HepG2 (cell line): Measurements from ENCODE around the gene BRK1. TPM values are rescaled to one million over a fixed set of nuclear protein-coding genes. Genes with fewer than 3 reads are reported as not detected.

ENCODE experiments used
- BHLHE40 ChIP-seq: IDR thresholded peaks from 2 replicates; pipeline ENCODE4 v1.6.1; 2011; ENCODE audit warnings: low read length, improper control_type of control experiment
- FOXA1 ChIP-seq, 2 experiments: fragments of 450-650 bp in 1 of 2; sonication (generic) in 1 of 2; formaldehyde crosslinking in 1 of 2; IDR thresholded peaks; 2 replicates each; pipeline versions ENCODE4 v1.4.0 to v1.6.1; 2016 to 2020; ENCODE audit warnings: missing genetic modification reagents in 1 of 2
- IKZF1 ChIP-seq: fragments of 450-650 bp; IDR thresholded peaks from 2 replicates; pipeline ENCODE4 v1.7.1; 2016
- JUND ChIP-seq: sonication (generic); formaldehyde crosslinking; IDR thresholded peaks from 2 replicates; pipeline ENCODE4 v1.8.0; 2022; ENCODE audit warnings: mild to moderate bottlenecking, missing genetic modification reagents
- MYNN ChIP-seq: sonication (generic); formaldehyde crosslinking; IDR thresholded peaks from 2 replicates; pipeline ENCODE4 v1.4.0; 2020; ENCODE audit warnings: mild to moderate bottlenecking, low read depth, missing genetic modification reagents
- POLR2AphosphoS5 ChIP-seq: IDR thresholded peaks from 2 replicates; pipeline ENCODE4 v1.6.1; 2012; ENCODE audit warnings: low read depth, low read length
- ZFX ChIP-seq: sonication (generic); formaldehyde crosslinking; IDR thresholded peaks from 2 replicates; pipeline ENCODE4 v1.4.0; 2020; ENCODE audit warnings: mild to moderate bottlenecking, low read depth, missing genetic modification reagents, moderate library complexity
- ZNF546 ChIP-seq: sonication (generic); formaldehyde crosslinking; conservative IDR thresholded peaks from 2 replicates; pipeline ENCODE4 v1.8.1; 2023; ENCODE audit warnings: mild to moderate bottlenecking, missing genetic modification reagents
- ZNF556 ChIP-seq: sonication (generic); formaldehyde crosslinking; IDR thresholded peaks from 2 replicates; pipeline ENCODE4 v1.4.0; 2020; ENCODE audit warnings: mild to moderate bottlenecking, missing genetic modification reagents, borderline replicate concordance
- polyA plus RNA-seq, 8 experiments: library from polyadenylated mRNA; depleted of rRNA in 3 of 8; stranded (reverse) in 7 of 8; unstranded in 1 of 8; fragments of >200 nt; fragmentation: Illumina TruSeq in 4 of 8; extraction: Trizol in 4 of 8; gene quantifications; 2 replicates each; pipeline versions ENCODE4 v1.2.1 to v1.2.3, GENCODE V29; 2011 to 2016; ENCODE audit warnings: low read depth in 4 of 8, missing spikeins in 1 of 8, mixed read lengths in 1 of 8; ENCODE audit not compliant: insufficient read depth in 1 of 8
- total RNA-seq, 5 experiments: library from RNA; depleted of rRNA; stranded (reverse); fragments of >200 nt; fragmentation: Illumina TruSeq; extraction: Trizol; gene quantifications; 2 replicates each; pipeline ENCODE4 v1.2.3, GENCODE V29; 2016; ENCODE audit warnings: low read depth in 1 of 5
- TF ChIP-seq, protein P1 (sequence below): IDR thresholded peaks from 2 replicates; pipeline ENCODE4 v1.6.1; 2016; ENCODE audit warnings: low read depth, control low read depth
- TF ChIP-seq, protein P2 (sequence below): sonication (generic); formaldehyde crosslinking; IDR thresholded peaks from 2 replicates; pipeline ENCODE4 v1.4.0; 2020; ENCODE audit warnings: mild to moderate bottlenecking, missing genetic modification reagents
- TF ChIP-seq, protein P3 (sequence below): sonication (generic); formaldehyde crosslinking; IDR thresholded peaks from 2 replicates; pipeline ENCODE4 v1.8.1; 2023; ENCODE audit warnings: mild to moderate bottlenecking, missing genetic modification reagents
- TF ChIP-seq, protein P4 (sequence below): sonication (generic); formaldehyde crosslinking; IDR thresholded peaks from 2 replicates; pipeline ENCODE4 v1.4.0; 2020; ENCODE audit warnings: missing genetic modification reagents, borderline replicate concordance

The BRK1 gene
- total and polyA plus RNA-seq, 2 of the 13 experiments (the other 11 are each of a cell fraction or from before 2014, with no cell fraction given): 118 to 155 TPM

DNA sequence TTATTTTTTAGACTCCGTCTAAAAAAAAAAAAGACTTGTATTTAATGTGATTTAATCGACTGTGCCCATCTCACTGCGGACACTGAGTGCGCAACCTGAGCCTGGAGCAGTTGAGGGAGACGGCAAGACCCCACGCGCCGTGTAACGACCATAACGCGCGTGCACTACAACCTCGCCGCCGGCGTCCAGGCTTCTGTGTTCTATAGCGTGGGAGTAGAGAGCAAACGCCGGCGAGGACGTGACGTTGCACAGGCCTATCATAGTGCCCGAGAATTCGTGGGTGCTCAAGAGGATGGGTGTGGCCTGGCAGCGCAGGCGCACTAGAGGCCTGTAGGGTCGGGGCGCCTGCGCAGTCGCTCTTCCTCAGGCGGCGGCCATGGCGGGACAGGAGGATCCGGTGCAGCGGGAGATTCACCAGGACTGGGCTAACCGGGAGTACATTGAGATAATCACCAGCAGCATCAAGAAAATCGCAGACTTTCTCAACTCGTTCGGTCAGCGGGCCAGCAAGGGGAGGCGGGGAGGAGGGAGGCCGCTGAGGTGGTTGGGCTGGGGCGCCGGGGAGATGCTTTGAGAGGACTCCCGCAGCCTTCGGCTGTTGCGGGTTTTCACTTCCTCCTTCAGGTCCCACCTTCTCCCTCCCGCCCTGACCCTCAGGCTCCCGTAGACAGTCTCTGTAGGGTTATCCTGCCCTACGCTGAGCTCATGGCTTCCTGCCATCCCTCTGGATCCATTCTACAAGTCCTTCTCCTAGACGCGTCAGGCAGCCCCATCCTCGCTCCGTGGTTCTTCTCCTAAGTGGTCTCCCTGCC lies at the start of gene BRK1 (continued):
- TF ChIP-seq, protein P1, sequence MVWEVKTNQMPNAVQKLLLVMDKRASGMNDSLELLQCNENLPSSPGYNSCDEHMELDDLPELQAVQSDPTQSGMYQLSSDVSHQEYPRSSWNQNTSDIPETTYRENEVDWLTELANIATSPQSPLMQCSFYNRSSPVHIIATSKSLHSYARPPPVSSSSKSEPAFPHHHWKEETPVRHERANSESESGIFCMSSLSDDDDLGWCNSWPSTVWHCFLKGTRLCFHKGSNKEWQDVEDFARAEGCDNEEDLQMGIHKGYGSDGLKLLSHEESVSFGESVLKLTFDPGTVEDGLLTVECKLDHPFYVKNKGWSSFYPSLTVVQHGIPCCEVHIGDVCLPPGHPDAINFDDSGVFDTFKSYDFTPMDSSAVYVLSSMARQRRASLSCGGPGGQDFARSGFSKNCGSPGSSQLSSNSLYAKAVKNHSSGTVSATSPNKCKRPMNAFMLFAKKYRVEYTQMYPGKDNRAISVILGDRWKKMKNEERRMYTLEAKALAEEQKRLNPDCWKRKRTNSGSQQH (CRISPR knock-in tag): 0 out of 2 replicates have a peak, but pooled peaks have one; percentile 20
- no peak for TF ChIP-seq ZNF556
- no peak for TF ChIP-seq JUND (CRISPR knock-in tag)
- peak; percentile 83 for TF ChIP-seq ZFX (CRISPR knock-in tag)
- TF ChIP-seq ZNF546: no peak
- TF ChIP-seq IKZF1: no peak
- no peak for TF ChIP-seq MYNN (CRISPR knock-in tag)
- TF ChIP-seq FOXA1 (IDR thresholded peaks at IDR 0.05): no peak
- no peak for TF ChIP-seq FOXA1 (CRISPR knock-in tag; IDR thresholded peaks at IDR 0.05)
- TF ChIP-seq BHLHE40: no peak
- peak; percentile 99 for TF ChIP-seq POLR2AphosphoS5
- TF ChIP-seq, protein P2, sequence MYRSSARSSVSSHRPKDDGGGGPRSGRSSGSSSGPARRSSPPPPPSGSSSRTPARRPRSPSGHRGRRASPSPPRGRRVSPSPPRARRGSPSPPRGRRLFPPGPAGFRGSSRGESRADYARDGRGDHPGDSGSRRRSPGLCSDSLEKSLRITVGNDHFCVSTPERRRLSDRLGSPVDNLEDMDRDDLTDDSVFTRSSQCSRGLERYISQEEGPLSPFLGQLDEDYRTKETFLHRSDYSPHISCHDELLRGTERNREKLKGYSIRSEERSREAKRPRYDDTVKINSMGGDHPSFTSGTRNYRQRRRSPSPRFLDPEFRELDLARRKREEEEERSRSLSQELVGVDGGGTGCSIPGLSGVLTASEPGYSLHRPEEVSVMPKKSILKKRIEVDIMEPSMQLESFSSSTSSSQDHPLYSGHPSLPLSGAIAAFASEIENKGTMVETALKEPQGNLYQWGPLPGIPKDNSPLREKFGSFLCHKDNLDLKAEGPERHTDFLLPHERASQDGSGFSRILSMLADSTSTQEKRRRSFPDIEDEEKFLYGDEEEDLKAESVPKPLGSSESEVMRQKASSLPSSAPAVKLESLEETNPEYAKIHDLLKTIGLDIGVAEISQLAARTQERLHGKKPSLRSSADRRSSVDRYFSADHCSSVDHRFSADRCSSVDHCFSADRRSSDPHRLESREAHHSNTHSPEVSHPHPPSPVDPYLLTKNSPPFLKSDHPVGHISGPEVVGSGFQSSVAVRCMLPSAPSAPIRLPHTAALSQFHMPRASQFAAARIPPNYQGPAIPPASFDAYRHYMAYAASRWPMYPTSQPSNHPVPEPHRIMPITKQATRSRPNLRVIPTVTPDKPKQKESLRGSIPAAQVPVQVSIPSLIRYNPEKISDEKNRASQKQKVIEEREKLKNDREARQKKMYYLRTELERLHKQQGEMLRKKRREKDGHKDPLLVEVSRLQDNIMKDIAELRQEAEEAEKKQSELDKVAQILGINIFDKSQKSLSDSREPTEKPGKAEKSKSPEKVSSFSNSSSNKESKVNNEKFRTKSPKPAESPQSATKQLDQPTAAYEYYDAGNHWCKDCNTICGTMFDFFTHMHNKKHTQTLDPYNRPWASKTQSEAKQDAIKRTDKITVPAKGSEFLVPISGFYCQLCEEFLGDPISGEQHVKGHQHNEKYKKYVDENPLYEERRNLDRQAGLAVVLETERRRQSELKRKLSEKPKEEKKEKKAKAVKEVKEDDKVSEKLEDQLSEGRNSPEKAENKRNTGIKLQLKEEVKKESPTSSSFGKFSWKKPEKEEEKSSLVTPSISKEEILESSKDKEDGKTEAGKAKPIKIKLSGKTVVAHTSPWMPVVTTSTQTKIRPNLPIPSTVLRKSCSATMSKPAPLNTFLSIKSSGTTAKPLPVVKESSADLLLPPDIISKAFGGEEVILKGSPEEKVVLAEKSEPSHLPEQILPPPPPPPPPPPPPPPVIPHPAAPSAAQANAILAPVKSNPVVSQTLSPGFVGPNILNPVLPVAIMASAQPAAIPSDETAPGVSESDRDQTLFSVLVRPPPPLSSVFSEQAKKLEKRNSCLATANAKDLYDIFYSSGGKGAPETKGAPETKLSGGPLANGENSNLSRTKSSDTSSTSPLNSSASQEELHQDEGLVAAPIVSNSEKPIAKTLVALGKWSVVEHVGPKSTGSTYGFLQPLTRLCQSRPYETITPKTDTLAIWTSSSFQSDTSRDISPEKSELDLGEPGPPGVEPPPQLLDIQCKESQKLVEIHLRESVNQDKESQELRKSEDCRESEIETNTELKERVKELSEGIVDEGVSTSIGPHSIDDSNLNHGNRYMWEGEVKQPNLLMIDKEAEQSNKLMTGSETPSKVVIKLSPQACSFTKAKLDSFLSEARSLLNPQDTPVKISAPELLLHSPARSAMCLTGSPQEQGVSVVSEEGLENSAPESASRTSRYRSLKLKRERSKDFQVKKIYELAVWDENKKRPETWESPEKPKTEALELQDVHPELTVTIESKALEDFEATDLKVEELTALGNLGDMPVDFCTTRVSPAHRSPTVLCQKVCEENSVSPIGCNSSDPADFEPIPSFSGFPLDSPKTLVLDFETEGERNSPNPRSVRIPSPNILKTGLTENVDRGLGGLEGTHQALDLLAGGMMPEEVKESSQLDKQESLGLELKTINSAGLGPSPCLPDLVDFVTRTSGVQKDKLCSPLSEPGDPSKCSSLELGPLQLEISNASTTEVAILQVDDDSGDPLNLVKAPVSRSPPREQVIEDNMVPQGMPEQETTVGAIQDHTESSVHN (CRISPR knock-in tag): 0 out of 2 replicates have a peak, but pooled peaks have one; percentile 35
- TF ChIP-seq, protein P3, sequence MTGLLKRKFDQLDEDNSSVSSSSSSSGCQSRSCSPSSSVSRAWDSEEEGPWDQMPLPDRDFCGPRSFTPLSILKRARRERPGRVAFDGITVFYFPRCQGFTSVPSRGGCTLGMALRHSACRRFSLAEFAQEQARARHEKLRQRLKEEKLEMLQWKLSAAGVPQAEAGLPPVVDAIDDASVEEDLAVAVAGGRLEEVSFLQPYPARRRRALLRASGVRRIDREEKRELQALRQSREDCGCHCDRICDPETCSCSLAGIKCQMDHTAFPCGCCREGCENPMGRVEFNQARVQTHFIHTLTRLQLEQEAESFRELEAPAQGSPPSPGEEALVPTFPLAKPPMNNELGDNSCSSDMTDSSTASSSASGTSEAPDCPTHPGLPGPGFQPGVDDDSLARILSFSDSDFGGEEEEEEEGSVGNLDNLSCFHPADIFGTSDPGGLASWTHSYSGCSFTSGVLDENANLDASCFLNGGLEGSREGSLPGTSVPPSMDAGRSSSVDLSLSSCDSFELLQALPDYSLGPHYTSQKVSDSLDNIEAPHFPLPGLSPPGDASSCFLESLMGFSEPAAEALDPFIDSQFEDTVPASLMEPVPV (CRISPR knock-in tag): no peak
- TF ChIP-seq, protein P4, sequence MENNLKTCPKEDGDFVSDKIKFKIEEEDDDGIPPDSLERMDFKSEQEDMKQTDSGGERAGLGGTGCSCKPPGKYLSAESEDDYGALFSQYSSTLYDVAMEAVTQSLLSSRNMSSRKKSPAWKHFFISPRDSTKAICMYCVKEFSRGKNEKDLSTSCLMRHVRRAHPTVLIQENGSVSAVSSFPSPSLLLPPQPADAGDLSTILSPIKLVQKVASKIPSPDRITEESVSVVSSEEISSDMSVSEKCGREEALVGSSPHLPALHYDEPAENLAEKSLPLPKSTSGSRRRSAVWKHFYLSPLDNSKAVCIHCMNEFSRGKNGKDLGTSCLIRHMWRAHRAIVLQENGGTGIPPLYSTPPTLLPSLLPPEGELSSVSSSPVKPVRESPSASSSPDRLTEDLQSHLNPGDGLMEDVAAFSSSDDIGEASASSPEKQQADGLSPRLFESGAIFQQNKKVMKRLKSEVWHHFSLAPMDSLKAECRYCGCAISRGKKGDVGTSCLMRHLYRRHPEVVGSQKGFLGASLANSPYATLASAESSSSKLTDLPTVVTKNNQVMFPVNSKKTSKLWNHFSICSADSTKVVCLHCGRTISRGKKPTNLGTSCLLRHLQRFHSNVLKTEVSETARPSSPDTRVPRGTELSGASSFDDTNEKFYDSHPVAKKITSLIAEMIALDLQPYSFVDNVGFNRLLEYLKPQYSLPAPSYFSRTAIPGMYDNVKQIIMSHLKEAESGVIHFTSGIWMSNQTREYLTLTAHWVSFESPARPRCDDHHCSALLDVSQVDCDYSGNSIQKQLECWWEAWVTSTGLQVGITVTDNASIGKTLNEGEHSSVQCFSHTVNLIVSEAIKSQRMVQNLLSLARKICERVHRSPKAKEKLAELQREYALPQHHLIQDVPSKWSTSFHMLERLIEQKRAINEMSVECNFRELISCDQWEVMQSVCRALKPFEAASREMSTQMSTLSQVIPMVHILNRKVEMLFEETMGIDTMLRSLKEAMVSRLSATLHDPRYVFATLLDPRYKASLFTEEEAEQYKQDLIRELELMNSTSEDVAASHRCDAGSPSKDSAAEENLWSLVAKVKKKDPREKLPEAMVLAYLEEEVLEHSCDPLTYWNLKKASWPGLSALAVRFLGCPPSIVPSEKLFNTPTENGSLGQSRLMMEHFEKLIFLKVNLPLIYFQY (CRISPR knock-in tag): no peak; the same call in 1 of the 2 replicates
